Lower leg skin (tissue), 4 donors: ENCODE data around the gene PCSK6. TPM values are rescaled to one million over a fixed set of nuclear protein-coding genes. Genes with fewer than 3 reads are reported as not detected.

Source experiments
- DNase-seq, 2 donors: peaks; one replicate each; pipeline ENCODE4 v3.0.0-alpha.2; 2019; ENCODE audit warnings: low spot score in 2 of 2
- H3K4me3 ChIP-seq: fragments of 200-600 bp; sonication (generic); 2 replicates; pipeline ENCODE4 v1.5.1; 2017; ENCODE audit warnings: mild to moderate bottlenecking, low read depth; ENCODE audit not compliant: poor library complexity, severe bottlenecking
- POLR2A ChIP-seq, 2 donors: fragments of 450-650 bp; IDR thresholded peaks; one replicate each; pipeline ENCODE4 v1.6.1; 2016 to 2017; ENCODE audit warnings: antibody characterized with exemption in 2 of 2, mild to moderate bottlenecking in 1 of 2, moderate library complexity in 1 of 2
- WGBS, 2 donors: methylation state at CpG; one replicate each; pipeline ENCODE4 v1.1.5; 2018; 5-methylcytosine and 5-hydroxymethylcytosine counted together
- intact Hi-C: fragments of 100-400 bp; cut with DNase I; formaldehyde crosslinking; loops from one replicate; pipeline ENCODE4 v1.15.0; 2023; ENCODE audit warnings: low total_unique reads
- total RNA-seq, 4 donors: library from RNA; depleted of rRNA; stranded (reverse); fragments of >200 nt; gene quantifications; one replicate each; pipeline ENCODE4 v1.1.0, GENCODE V29; 2016
- TF ChIP-seq, protein P1 (sequence below), 3 donors: fragments of 450-650 bp; IDR thresholded peaks; one replicate each; pipeline ENCODE4 v1.5.1; 2016; ENCODE audit warnings: antibody characterized with exemption in 3 of 3, mild to moderate bottlenecking in 3 of 3, moderate library complexity in 2 of 3

The PCSK6 gene
- total RNA-seq, 4 donors from 2014 or later = 20.1 to 45.4 (median 30.4) TPM

DNA sequence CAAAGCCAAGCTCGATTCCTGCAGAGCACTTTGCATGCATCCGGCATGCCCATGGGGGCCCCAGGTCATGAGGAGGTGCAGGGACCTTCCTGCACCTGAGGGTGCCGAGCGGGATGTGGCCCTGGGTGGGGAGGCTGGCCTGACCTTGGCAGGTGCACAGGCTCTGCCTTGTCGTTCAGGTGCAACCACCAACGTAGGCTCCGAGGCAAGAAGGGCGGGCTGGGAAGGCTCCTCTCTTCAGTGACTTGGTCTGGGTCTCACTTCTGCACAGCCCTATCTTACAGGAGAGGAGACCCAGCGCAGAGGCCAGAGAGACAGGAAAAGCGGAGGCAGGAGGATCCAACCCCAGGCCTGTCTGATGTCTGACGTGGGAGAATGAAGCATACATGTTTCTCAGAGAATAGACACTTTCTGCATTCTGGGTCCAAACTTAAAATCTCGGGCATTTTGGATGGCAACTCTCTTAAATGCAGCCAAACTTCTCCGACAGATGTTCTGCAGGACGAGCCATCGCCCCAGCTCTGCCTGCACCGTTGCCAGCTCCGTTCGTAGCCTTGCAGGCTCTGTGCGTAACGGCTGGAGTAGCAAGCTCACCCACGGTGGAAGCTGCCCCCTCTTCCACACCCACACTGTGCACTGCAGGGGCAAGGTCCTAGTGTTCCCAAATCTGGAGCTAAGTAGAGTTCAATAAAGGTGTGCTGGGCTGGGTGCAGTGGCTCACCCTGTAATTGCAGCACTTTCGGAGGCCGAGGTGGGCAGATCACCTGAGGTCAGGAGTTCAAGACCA, 133.6 kb downstream of the PCSK6 start:
- intact Hi-C loops = no loop called here
- TF ChIP-seq, protein P1, sequence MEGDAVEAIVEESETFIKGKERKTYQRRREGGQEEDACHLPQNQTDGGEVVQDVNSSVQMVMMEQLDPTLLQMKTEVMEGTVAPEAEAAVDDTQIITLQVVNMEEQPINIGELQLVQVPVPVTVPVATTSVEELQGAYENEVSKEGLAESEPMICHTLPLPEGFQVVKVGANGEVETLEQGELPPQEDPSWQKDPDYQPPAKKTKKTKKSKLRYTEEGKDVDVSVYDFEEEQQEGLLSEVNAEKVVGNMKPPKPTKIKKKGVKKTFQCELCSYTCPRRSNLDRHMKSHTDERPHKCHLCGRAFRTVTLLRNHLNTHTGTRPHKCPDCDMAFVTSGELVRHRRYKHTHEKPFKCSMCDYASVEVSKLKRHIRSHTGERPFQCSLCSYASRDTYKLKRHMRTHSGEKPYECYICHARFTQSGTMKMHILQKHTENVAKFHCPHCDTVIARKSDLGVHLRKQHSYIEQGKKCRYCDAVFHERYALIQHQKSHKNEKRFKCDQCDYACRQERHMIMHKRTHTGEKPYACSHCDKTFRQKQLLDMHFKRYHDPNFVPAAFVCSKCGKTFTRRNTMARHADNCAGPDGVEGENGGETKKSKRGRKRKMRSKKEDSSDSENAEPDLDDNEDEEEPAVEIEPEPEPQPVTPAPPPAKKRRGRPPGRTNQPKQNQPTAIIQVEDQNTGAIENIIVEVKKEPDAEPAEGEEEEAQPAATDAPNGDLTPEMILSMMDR (IDR thresholded peaks at IDR 0.05) = no peak
- no peak for TF ChIP-seq POLR2A (IDR thresholded peaks at IDR 0.05)
- no peak overlapping the region for H3K4me3 ChIP-seq
- 81 to 82% methylated on average over 21 to 23 of the region's 23 CpGs for WGBS, 2 donors
- peak in 1 of 2 donors; percentile 81 for DNase-seq

DNA sequence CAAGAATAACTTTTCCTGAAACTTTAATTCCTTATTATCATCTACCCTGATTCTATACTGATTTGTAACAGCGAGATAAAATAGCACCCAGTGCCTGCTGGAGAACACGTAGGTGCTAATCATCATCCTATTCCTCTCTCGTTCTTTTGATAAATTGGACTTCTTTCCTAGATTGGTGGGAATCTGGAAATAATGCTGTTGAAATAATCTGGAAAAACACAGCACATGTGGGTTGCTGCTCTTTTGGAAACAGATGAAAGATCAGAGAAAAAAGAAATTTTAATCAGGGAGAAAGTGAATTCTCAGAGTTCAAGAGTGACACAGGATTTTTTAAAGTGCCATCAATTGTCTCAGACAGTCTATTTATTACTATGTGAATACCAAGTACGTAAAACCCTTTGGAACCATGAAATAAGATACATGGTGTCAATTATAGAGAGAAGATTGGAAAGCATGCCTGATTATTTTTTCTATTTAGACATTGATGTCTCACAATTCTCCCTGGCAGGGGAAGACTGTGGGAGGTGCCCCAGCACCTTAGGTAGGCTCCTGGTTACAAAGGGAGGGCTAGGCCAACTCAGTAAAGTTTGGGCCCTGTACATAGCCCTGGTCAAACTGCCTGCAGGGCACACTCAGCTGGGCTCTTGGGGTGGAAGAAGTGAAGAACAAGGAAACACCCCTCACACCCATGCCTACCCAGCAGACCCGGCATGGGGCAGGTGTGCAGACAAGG, 134.4 kb downstream of the PCSK6 start:
- no peak overlapping the region for H3K4me3 ChIP-seq
- TF ChIP-seq POLR2A (IDR thresholded peaks at IDR 0.05) = no peak
- TF ChIP-seq, protein P1 (IDR thresholded peaks at IDR 0.05) = no peak
- DNase-seq = no peak
- 84 to 90% methylated on average over 5 of the region's 5 CpGs for whole genome bisulfite sequencing, 2 donors
- intact Hi-C loops = no loop called here

DNA sequence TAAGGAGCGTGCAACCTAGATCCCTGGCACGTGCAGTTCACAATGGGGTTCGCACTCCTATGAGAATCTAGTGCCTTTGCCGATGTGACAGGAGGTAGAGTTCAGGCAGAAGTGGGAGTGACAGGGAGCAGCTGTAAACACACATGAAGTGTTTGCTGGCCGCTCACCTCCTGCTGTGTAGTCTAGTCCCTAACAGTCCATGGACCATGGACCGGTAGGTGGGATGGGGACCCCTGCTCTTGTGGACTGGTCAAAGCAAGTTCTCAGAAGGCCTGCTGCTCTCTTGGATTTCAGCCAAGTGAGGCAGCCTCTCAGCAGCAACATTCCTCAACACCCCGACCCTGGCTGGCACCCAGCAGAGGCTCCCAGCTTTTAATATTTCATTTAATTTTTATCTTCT, 136.3 kb downstream of the PCSK6 start:
- peak in 1 of 2 donors; percentile 74 for DNase-seq
- intact Hi-C loops = no loop called here
- no peak overlapping the region for H3K4me3 ChIP-seq
- 87 to 89% methylated on average over 7 of the region's 7 CpGs for WGBS, 2 donors
- TF ChIP-seq, protein P1 (IDR thresholded peaks at IDR 0.05) = no peak
- TF ChIP-seq POLR2A (IDR thresholded peaks at IDR 0.05) = no peak

DNA sequence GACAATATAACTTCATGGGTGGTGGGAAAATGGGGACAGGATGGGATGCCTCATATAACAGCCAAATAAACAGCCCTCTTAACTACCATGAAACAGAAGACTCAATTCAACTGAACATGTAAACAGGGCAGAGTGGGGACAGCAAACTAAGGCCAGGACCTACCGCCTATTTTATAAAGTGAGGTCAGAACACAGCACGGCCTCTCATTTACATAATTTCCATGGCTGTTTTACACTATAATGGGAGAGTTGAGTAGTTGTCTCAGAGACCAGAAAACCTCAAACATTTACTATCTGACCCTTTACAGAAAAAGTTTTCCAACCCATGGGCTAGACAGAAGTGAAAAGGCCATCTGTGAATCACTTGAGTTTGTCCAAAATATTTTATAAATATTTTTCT, 137.8 kb downstream of the PCSK6 start:
- TF ChIP-seq POLR2A (IDR thresholded peaks at IDR 0.05) = no peak
- TF ChIP-seq, protein P1 (IDR thresholded peaks at IDR 0.05) = no peak
- no peak for DNase-seq
- no peak overlapping the region for H3K4me3 ChIP-seq
- intact Hi-C loops = no loop called here
- WGBS, 2 donors = 90 to 91% methylated on average over 2 of the region's 2 CpGs

DNA sequence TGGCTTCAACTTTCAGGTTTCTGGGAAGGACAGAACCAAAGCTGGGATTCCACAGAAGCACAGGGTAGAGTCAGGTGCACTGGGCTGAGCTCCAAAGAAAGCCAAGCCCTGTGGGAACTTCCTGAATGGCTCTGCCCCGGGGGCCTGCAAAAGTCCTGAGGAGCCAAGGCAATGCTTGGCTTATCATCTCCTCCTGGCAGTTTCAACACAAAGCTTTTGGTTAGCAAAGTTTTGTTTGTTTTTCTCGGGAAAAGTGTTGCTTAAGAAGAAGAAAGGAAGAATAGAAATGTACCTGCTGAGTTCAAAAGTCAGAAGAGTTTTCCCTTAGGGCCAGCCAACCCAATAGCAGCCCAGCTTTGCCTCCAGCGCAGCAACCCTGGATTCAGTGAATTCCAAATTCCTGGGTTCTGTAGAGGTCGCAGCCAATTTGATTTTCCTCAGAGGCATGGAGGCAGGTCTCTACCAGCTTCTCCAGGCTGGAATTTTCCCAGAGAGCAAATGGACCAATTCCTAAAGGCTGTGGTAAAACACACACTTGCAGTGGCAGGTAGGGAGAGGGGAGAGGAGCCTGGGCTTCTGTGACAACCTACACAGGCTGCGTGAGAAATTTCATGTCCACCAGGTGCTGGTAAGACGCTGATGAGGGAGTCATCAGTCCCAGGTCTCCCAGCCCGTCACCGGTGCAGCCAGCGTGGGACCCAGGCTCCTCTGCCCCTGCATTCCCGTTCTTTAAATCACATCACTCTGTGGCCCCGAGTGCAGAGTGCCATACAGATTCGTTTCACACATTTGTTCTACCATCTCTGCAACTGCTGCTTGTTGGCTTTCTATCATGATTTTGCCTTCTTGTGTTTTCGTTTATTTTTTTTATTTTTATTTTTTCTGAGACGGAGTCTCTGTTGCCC, 140.2 kb downstream of the PCSK6 start:
- TF ChIP-seq, protein P1 (IDR thresholded peaks at IDR 0.05) = no peak
- TF ChIP-seq POLR2A (IDR thresholded peaks at IDR 0.05) = no peak
- WGBS, 2 donors = 56 to 63% methylated on average over 14 of the region's 14 CpGs
- peak in 1 of 2 donors; percentile 81 for DNase-seq
- no peak overlapping the region for H3K4me3 ChIP-seq
- intact Hi-C loops = no loop called here
